Neural cell (in vitro differentiated cells): Measurements from ENCODE around the gene VEGFD.

Source experiments
- EP300 ChIP-seq: fragments of 450-650 bp; conservative IDR thresholded peaks from 2 replicates; pipeline ENCODE4 v1.6.1; 2014; ENCODE audit warnings: antibody characterized with exemption, mild to moderate bottlenecking, moderate library complexity; ENCODE audit not compliant: poor library complexity, severe bottlenecking
- EZH2 ChIP-seq: fragments of 200-600, 300-800 bp; shearing (Covaris generic), sonication (generic); IDR thresholded peaks from 2 replicates; pipeline ENCODE4 v1.6.1; 2014; ENCODE audit warnings: antibody characterized with exemption, low read length, borderline replicate concordance, mild to moderate bottlenecking; ENCODE audit not compliant: insufficient read depth, poor library complexity, severe bottlenecking
- MXI1 ChIP-seq: fragments of 450-650 bp; conservative IDR thresholded peaks from 2 replicates; pipeline ENCODE4 v1.6.1; 2014; ENCODE audit warnings: antibody characterized with exemption, mild to moderate bottlenecking; ENCODE audit not compliant: poor library complexity, severe bottlenecking
- POLR2AphosphoS5 ChIP-seq: IDR thresholded peaks from 2 replicates; pipeline ENCODE4 v1.6.1; 2012
- RAD21 ChIP-seq: fragments of 450-650 bp; conservative IDR thresholded peaks from 2 replicates; pipeline ENCODE4 v1.6.1; 2014; ENCODE audit warnings: antibody characterized with exemption, mild to moderate bottlenecking, moderate library complexity
- SMC3 ChIP-seq: fragments of 450-650 bp; conservative IDR thresholded peaks from 2 replicates; pipeline ENCODE4 v1.6.1; 2014; ENCODE audit warnings: antibody characterized with exemption, mild to moderate bottlenecking, moderate library complexity; ENCODE audit not compliant: poor library complexity
- TAF1 ChIP-seq: IDR thresholded peaks from 2 replicates; pipeline ENCODE4 v1.6.1; 2012; ENCODE audit warnings: low read depth
- TF ChIP-seq, protein P1 (sequence below): fragments of 450-650 bp; IDR thresholded peaks from 2 replicates; pipeline ENCODE4 v1.5.1; 2014; ENCODE audit warnings: antibody characterized with exemption, mild to moderate bottlenecking, moderate library complexity; ENCODE audit not compliant: poor library complexity, severe bottlenecking
- TF ChIP-seq, protein P2 (sequence below): IDR thresholded peaks from 2 replicates; pipeline ENCODE4 v1.6.1; 2012; ENCODE audit warnings: borderline replicate concordance

DNA sequence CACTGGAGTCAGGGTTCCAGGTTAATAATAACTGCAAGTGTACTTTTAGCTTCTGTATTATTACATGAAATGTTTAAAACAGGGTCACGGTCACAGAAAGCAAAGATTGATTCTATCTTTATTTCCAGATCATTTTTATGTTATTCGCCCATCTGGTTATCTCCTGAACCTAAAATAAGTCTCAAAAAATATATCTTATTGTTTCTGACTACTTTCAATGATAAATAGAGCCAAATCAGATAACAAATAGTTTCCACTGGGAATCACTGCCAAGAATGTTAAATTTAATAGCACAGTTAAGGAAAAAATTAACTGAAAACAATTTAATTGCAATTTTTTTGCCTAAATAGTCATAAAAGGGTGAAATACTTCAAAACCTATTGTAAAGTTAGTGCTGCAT lies 17.2 kb upstream of the VEGFD start:
- TF ChIP-seq, protein P1, sequence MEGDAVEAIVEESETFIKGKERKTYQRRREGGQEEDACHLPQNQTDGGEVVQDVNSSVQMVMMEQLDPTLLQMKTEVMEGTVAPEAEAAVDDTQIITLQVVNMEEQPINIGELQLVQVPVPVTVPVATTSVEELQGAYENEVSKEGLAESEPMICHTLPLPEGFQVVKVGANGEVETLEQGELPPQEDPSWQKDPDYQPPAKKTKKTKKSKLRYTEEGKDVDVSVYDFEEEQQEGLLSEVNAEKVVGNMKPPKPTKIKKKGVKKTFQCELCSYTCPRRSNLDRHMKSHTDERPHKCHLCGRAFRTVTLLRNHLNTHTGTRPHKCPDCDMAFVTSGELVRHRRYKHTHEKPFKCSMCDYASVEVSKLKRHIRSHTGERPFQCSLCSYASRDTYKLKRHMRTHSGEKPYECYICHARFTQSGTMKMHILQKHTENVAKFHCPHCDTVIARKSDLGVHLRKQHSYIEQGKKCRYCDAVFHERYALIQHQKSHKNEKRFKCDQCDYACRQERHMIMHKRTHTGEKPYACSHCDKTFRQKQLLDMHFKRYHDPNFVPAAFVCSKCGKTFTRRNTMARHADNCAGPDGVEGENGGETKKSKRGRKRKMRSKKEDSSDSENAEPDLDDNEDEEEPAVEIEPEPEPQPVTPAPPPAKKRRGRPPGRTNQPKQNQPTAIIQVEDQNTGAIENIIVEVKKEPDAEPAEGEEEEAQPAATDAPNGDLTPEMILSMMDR: no peak
- TF ChIP-seq POLR2AphosphoS5 (no peak), EZH2 (no peak), RAD21 (no peak), TAF1 (no peak), SMC3 (no peak), EP300 (no peak), MXI1 (no peak)
- TF ChIP-seq, protein P2, sequence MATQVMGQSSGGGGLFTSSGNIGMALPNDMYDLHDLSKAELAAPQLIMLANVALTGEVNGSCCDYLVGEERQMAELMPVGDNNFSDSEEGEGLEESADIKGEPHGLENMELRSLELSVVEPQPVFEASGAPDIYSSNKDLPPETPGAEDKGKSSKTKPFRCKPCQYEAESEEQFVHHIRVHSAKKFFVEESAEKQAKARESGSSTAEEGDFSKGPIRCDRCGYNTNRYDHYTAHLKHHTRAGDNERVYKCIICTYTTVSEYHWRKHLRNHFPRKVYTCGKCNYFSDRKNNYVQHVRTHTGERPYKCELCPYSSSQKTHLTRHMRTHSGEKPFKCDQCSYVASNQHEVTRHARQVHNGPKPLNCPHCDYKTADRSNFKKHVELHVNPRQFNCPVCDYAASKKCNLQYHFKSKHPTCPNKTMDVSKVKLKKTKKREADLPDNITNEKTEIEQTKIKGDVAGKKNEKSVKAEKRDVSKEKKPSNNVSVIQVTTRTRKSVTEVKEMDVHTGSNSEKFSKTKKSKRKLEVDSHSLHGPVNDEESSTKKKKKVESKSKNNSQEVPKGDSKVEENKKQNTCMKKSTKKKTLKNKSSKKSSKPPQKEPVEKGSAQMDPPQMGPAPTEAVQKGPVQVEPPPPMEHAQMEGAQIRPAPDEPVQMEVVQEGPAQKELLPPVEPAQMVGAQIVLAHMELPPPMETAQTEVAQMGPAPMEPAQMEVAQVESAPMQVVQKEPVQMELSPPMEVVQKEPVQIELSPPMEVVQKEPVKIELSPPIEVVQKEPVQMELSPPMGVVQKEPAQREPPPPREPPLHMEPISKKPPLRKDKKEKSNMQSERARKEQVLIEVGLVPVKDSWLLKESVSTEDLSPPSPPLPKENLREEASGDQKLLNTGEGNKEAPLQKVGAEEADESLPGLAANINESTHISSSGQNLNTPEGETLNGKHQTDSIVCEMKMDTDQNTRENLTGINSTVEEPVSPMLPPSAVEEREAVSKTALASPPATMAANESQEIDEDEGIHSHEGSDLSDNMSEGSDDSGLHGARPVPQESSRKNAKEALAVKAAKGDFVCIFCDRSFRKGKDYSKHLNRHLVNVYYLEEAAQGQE: no peak
